Motor neuron (in vitro differentiated cells): Measurements from ENCODE around the gene MMAB. TPM values are rescaled to one million over a fixed set of nuclear protein-coding genes. Genes with fewer than 3 reads are reported as not detected.

ENCODE experiments used
- ATAC-seq, 8 experiments: fragments of 200-7000 bp; cut with Tn5 transposase; replicated peaks in 6 of 8; 2 replicates each; pipeline ENCODE4 v1.8.0; 2021; ENCODE audit warnings: mild to moderate bottlenecking in 8 of 8, moderate library complexity in 8 of 8
- H3K27ac ChIP-seq, 2 donors: fragments of 250-450 bp; sonication (Bioruptor Pico); 2 replicates each; pipeline ENCODE4 v1.9.0; 2021; ENCODE audit warnings: antibody characterized with exemption in 2 of 2, mild to moderate bottlenecking in 2 of 2, moderate library complexity in 1 of 2
- H3K4me1 ChIP-seq, 2 donors: fragments of 250-450 bp; sonication (Bioruptor Pico); replicated peaks in 1 of 2; 2 replicates each; pipeline ENCODE4 v1.6.1; 2021; ENCODE audit warnings: antibody characterized with exemption in 2 of 2, mild to moderate bottlenecking in 2 of 2, moderate library complexity in 1 of 2
- H3K4me3 ChIP-seq, 5 donors: fragments of 250-450 bp; sonication (Bioruptor Pico); 2 replicates each; pipeline ENCODE4 v1.9.0; 2021; ENCODE audit warnings: antibody characterized with exemption in 5 of 5, mild to moderate bottlenecking in 5 of 5, moderate library complexity in 4 of 5
- whole genome bisulfite sequencing, 10 experiments: fragments of 450-650 bp; shearing (Covaris generic); methylation state at CpG; one replicate each; pipeline ENCODE4 v1.0.0; 2022; 5-methylcytosine and 5-hydroxymethylcytosine counted together
- in situ Hi-C, 9 experiments: fragments of 400-800 bp; cut with MboI; loops; one replicate each; pipeline ENCODE4 v1.15.0; 2021; ENCODE audit warnings: low sequenced_read_pairs in 9 of 9, low pct_unique_long_range_greater_than_20kb in 2 of 9; ENCODE audit not compliant: unreplicated experiment in 9 of 9
- total RNA-seq, 8 experiments: library from RNA; unstranded; fragments of 300-600 nt; gene quantifications; 2 replicates each; pipeline versions ENCODE4 v1.2.3 to v1.2.4, GENCODE V29; 2022

The MMAB gene
- total RNA-seq, 8 experiments from 2014 or later, result 15.1 to 74.6 (median 25.7) TPM

GRCh38 chr12:109554761-109555160 lies 18.5 kb downstream of the MMAB start:
- ATAC-seq, result no peak
- H3K4me3 ChIP-seq, result no peak overlapping the region
- peaks cover 10 to 20% of the 10 kb centered on the region in 2 donors for H3K4me1 ChIP-seq
- no peak overlapping the region for H3K27ac ChIP-seq
- WGBS, 10 experiments, result 20 to 100% (median 85%) methylated on average over 1 to 6 of the region's 6 CpGs; no CpG with 5 or more reads in 5 of the 10 experiments
- in situ Hi-C loops, result no loop called here

- WGBS, 10 experiments, result 2 to 89% (median 60%) methylated on average over 1 to 9 of the region's 16 CpGs; no CpG with 5 or more reads in 1 of the 10 experiments
- Histone ChIP-seq H3K4me1 (peaks cover 10 to 23% of the 10 kb centered on the region in 2 donors), H3K4me3 (no peak overlapping the region), H3K27ac (no peak overlapping the region)
- in situ Hi-C loops, result no loop called here
- ATAC-seq, result peak in 7 of 8 experiments; percentile 12 to 52 (median 20)
Measured at GRCh38 chr12:109553906-109554500, 19.3 kb downstream of the MMAB start.

- Histone ChIP-seq H3K4me1 (peaks cover 10 to 23% of the 10 kb centered on the region in 2 donors), H3K27ac (no peak overlapping the region), H3K4me3 (no peak overlapping the region)
- 0 to 100% (median 61%) methylated on average over 1 to 7 of the region's 7 CpGs; no CpG with 5 or more reads in 3 of the 10 experiments for WGBS, 10 experiments
- in situ Hi-C loops, result no loop called here
- peak in 7 of 8 experiments; percentile 24 to 84 (median 43) for ATAC-seq
Measured at GRCh38 chr12:109553483-109553882, 19.8 kb downstream of the MMAB start.

DNA sequence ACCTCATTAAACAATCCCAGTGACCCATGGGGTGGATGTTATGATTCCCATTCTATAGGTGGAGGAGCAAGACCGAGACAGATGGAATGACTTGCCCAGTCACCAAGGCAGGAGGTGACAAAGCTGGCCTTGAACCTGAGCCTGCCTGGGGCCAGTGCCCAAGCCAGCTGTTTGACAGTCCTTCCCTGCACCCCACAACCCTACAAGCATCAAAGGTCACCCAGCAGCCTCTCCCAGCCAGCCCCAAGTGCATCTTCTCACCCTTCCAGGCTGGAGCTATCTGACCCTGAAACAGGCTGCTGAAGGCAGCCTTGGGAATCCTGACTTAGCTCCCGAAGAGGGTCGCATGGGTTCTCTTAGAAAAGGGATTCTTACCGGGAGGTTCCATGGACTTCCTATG lies 20.3 kb downstream of the MMAB start:
- peak in 1 of 8 experiments; percentile 16 for ATAC-seq
- in situ Hi-C loops, result no loop called here
- 56 to 88% (median 83%) methylated on average over 1 to 4 of the region's 4 CpGs; no CpG with 5 or more reads in 4 of the 10 experiments for WGBS, 10 experiments
- Histone ChIP-seq H3K4me3 (no peak overlapping the region), H3K27ac (no peak overlapping the region), H3K4me1 (peaks cover 9 to 23% of the 10 kb centered on the region in 2 donors)

DNA sequence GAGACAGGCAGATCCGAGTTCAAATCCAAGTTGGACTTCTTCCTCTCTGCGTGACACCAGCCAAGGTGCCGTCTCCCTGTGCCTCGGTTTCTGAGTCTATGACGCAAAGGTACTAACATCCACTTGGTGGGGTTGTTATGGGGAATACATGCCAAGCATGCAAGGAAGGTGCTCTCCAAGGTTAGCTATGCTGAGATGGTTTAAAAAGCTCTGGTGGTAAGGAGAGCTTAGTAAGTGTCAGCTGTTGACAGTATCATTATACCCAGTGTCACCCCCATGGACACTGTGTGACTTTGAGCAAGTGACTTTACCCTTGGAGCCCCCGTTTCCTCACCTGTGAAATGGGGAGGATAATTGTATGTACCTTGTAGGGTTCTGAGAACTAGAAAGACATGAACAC lies 22.2 kb downstream of the MMAB start:
- in situ Hi-C loops, result no loop called here
- Histone ChIP-seq H3K4me1 (peaks cover 0 to 22% of the 10 kb centered on the region in 2 donors), H3K4me3 (no peak overlapping the region), H3K27ac (no peak overlapping the region)
- ATAC-seq, result no peak
- 0 to 100% (median 82%) methylated on average over 1 to 4 of the region's 6 CpGs; no CpG with 5 or more reads in 4 of the 10 experiments for WGBS, 10 experiments

DNA sequence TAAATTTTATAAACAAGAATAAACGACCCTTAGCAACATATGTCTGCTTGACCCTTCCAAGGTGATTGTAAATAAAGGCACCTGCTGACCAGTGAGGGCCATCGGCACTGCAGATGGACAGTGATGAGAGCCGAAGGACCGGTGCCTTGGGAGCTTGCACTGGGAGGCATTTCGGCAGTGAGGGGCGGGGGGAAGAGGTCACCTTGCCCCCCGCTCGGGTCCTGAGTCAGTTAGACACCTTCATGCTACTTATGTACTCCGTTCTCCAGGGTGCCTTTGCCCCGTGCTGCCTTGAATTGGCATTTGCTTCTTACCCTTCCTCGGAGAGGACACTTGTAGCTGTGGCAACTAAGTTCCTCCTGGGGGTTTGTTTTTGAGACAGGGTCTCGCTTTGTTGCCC lies 23.0 kb downstream of the MMAB start:
- H3K4me1 ChIP-seq, result peaks cover 0 to 19% of the 10 kb centered on the region in 2 donors
- ATAC-seq, result peak in 3 of 8 experiments; percentile 14 to 37 (median 28)
- H3K4me3 ChIP-seq, result no peak overlapping the region
- WGBS, 10 experiments, result 30 to 80% (median 60%) methylated on average over 1 to 7 of the region's 12 CpGs; no CpG with 5 or more reads in 2 of the 10 experiments
- in situ Hi-C loops, result no loop called here
- H3K27ac ChIP-seq, result no peak overlapping the region

DNA sequence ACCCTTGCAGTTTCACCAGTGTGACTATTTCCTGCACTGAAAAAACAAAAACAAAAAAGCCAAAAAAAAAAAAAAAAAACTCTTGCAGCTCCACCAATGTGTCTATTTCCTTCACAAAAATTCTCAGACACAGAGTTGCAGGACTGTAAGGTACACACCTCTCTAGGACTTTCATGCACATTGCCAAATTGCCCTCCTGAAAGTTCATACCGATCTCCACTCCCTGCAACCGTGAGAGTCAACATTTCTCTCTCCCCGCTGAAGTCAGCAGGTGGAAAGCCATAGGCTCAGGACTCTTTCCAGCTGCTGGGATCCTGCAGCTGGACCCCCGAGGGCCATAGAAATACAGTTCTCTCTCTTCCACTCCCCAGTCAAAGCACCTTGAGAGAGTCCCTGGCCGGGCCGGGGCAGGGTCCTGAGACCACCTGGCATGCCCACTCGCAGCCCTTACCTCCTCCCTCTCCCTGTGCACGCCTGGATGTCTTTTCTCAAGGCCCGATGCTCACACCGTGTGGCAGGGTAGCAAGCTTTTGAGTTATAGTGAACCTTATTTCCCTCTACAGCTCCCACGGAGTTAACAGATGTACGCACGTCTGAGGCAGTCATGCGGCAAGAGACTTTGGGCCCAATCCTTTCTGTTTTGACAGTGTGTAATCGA lies 23.6 kb downstream of the MMAB start:
- WGBS, 10 experiments, result 0 to 63% (median 32%) methylated on average over 1 to 14 of the region's 15 CpGs

DNA sequence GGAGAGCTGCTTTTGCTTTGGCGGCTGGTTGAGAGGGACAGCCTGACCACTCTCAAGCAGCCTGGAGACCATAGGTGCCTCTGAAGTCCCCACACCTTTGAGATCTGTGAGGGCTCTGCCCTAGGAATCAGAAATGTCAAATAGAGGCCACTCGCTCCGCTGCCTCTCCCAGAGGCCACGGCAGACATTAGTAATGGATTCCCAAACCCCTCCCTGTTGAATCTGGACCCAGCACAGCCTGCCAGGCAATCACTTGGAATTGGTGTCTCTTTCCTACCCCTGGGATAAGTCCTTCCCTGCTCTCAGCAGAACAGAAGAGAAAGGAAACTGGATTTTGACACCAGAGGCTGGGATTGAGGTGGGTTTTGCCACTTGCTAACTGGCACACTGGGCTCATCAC lies 25.0 kb downstream of the MMAB start:
- no peak overlapping the region for H3K4me3 ChIP-seq
- no peak overlapping the region for H3K27ac ChIP-seq
- in situ Hi-C loops, result no loop called here
- ATAC-seq, result no peak
- WGBS, 10 experiments, result 50 to 100% (median 88%) methylated on average over 1 to 3 of the region's 4 CpGs; no CpG with 5 or more reads in 3 of the 10 experiments
- H3K4me1 ChIP-seq, result peaks cover 0 to 13% of the 10 kb centered on the region in 2 donors

More for the DNA sequence above, 23.6 kb downstream of the MMAB start:
- H3K4me3 ChIP-seq, result no peak overlapping the region
- in situ Hi-C loops, result no loop called here
- ATAC-seq, result peak in 4 of 8 experiments; percentile 20 to 48 (median 43)
- H3K4me1 ChIP-seq, result peaks cover 0 to 19% of the 10 kb centered on the region in 2 donors
- no peak overlapping the region for H3K27ac ChIP-seq

GRCh38 chr12:109547286-109547685 lies 26.0 kb downstream of the MMAB start:
- in situ Hi-C loops, result no loop called here

DNA sequence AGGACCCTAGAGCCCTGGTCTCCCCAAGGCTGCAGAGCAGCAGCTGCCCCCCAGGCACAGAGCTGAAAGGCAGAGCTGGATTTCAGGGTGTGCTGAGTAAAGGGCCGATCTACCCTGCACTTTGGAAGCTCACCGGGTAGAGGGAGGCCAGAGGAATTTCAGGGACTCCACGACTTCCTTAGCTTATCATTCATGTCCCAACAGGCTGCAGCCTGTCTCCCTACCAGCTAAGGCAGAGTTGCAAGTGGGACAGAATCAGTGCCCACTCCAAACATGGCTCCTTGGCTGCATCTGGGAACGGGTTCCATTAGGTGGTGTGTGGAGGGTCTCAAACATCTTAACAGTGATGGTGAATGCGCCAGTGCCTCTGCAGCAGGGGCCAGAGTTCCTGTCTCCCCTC lies 27.5 kb downstream of the MMAB start:
- H3K4me3 ChIP-seq, result no peak overlapping the region
- peaks cover 0 to 9% of the 10 kb centered on the region in 2 donors for H3K4me1 ChIP-seq
- WGBS, 10 experiments, result 67 to 100% (median 94%) methylated on average over 1 to 5 of the region's 5 CpGs; no CpG with 5 or more reads in 6 of the 10 experiments
- no peak for ATAC-seq
- in situ Hi-C loops, result no loop called here
- no peak overlapping the region for H3K27ac ChIP-seq

More at GRCh38 chr12:109547286-109547685, 26.0 kb downstream of the MMAB start:
- H3K27ac ChIP-seq, result no peak overlapping the region
- H3K4me1 ChIP-seq, result peaks cover 0 to 9% of the 10 kb centered on the region in 2 donors
- ATAC-seq, result no peak
- 74 to 100% (median 93%) methylated on average over 2 to 15 of the region's 18 CpGs; no CpG with 5 or more reads in 5 of the 10 experiments for WGBS, 10 experiments
- no peak overlapping the region for H3K4me3 ChIP-seq

GRCh38 chr12:109544955-109545531 lies 28.3 kb downstream of the MMAB start:
- H3K4me3 ChIP-seq, result no peak overlapping the region
- ATAC-seq, result peak in 4 of 8 experiments; percentile 23 to 82 (median 54)
- peaks cover 0 to 5% of the 10 kb centered on the region in 2 donors for H3K4me1 ChIP-seq
- 60 to 80% methylated on average over 1 of the region's 7 CpGs; no CpG with 5 or more reads in 8 of the 10 experiments for WGBS, 10 experiments
- in situ Hi-C loops, result no loop called here
- no peak overlapping the region for H3K27ac ChIP-seq

DNA sequence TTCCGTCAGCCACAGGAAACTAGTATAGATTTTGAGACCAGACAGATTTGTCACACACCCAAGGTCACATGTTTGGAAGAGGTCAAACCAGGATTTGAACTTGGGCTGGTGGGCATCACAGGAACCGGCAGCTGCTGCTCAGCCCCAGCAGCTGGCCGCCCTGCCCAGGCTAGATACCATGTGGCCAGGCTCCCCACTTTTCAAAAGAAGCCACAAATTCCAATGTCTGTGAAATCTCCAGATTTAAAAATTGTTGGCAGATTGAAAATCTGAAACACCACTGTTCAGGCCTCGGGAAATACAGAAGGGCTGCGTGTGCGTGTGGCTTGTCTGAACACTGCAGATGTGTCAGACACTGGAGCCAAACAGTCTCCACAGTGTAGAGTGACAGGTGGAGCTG lies 30.4 kb downstream of the MMAB start:
- H3K4me1 ChIP-seq, result no peaks in the 10 kb centered on the region
- no peak overlapping the region for H3K4me3 ChIP-seq
- ATAC-seq, result no peak
- in situ Hi-C loops, result no loop called here
- H3K27ac ChIP-seq, result no peak overlapping the region
- 43 to 100% (median 100%) methylated on average over 1 to 4 of the region's 6 CpGs; no CpG with 5 or more reads in 3 of the 10 experiments for WGBS, 10 experiments

DNA sequence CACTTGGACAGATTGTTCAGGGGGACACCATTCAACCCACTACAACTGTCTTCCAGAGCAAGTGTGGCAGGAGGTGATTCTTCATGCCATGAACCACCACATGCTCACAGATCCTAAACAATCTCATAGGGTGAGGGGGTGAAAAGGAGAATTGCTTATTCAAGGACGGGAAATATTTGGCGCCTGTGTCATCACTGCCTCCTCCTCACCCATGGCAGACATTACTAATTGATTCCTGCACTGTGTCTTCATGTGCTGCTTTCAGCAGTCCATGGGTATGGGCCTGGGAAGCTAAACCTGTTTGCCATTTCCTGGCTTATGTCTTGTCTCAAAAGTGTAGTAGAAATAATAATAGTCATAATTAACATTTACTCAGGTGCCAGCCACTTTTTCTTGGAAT lies 31.3 kb downstream of the MMAB start:
- in situ Hi-C loops, result no loop called here
- peak in 1 of 8 experiments; percentile 8 for ATAC-seq

More for the DNA sequence above, 31.3 kb downstream of the MMAB start:
- no peak overlapping the region for H3K4me3 ChIP-seq
- no peaks in the 10 kb centered on the region for H3K4me1 ChIP-seq
- H3K27ac ChIP-seq, result no peak overlapping the region
- WGBS, 10 experiments, result 29 to 60% (median 39%) methylated on average over 1 to 2 of the region's 2 CpGs; no CpG with 5 or more reads in 6 of the 10 experiments
